G401 (cell line): ENCODE results near the gene FUCA2. TPM values are rescaled to one million over a fixed set of nuclear protein-coding genes. Genes with fewer than 3 reads are reported as not detected.
A peak's percentile ranks its signal among the peaks of the same experiment; 100 is the strongest.

Experiments
- DNase-seq: peaks from one replicate; pipeline ENCODE4 v3.0.0-alpha.2; 2015; ENCODE audit warnings: low spot score
- in situ Hi-C: cut with HindIII; loops from 2 replicates; pipeline ENCODE4 v1.10.0; 2016; ENCODE audit warnings: low sequenced_read_pairs, mixed read lengths
- total RNA-seq: library from RNA; depleted of rRNA; stranded (reverse); fragments of >200 nt; shearing (Covaris generic); gene quantifications from 2 replicates; pipeline ENCODE4 v1.2.3, GENCODE V29; 2014; rRNA removed

Gene FUCA2, protein sequence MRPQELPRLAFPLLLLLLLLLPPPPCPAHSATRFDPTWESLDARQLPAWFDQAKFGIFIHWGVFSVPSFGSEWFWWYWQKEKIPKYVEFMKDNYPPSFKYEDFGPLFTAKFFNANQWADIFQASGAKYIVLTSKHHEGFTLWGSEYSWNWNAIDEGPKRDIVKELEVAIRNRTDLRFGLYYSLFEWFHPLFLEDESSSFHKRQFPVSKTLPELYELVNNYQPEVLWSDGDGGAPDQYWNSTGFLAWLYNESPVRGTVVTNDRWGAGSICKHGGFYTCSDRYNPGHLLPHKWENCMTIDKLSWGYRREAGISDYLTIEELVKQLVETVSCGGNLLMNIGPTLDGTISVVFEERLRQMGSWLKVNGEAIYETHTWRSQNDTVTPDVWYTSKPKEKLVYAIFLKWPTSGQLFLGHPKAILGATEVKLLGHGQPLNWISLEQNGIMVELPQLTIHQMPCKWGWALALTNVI
- total RNA-seq, result 54.2 and 54.7 TPM in 2 replicates

DNA sequence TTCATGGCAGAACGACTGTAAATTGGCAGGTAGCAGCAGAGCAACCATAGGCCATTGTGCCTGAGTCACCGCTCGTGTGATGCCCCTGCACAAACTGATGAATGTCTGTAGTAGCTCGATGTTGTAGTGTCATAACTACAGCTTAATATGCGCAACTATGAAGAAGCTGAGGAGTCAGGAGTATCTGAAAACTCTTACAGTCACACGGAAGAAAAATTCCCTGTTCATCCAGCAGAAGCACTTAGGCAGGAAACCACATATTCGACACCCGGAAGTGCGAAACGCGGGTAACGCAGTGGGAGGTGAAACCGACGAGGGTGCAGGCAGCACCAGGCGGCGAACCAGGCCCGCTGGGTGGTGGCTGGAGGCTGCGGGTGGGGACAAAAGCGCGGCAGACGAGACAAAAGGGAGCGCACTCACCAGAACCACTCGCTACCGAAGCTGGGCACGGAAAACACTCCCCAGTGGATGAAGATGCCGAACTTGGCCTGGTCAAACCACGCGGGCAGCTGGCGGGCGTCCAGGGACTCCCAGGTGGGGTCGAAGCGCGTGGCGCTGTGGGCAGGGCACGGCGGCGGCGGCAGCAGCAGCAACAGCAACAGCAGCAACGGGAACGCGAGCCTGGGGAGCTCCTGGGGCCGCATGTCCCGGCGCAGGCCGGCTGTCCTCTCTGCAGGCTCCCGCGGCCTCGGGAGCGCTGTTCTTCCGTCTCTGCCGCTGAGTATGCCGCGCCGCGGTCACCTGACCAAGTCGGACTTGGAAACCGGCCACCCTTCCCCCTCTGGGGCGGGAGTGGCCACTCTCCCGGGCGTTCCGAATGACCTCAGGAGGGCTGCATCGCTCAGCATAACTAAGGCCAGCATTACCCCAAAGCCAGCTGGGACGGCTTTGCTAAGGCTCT is at the start of gene FUCA2:
Gene FUCA2 (minus strand): TSS at position 730 of the 901 bp plus-strand sequence. CDS start 86 bp downstream, at position 644.
- peak; percentile 84 for DNase-seq
- in situ Hi-C loops, result no loop called here

DNA sequence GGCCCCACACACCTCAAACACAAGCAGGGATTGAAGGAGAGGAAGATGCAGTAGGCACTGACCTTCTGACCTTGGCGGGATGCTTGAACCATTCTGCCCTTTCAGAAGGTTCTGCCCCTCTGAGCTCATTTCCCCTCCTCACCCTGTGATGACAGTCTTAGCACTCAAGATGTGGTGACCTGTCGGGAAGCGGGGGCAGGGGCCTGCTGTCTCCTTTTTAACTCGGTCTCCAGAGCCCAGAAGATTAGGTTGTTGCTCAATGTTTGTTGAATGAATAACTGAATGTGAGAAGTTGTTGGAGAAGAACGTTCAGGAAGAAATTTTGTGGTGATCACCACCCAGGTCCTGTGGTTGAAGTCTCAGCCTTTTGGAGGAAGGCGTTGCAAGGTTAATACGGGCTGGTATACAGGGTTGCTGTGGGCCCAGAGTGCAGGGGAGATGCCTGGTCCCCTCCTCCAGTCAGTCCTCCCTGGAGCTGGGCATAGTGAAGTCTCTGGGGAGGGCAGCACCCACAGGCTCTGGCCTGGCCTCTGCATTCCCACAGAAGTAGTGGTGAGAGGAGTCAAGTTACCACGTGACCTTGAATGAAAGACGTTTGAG is 49.7 kb upstream of the FUCA2 start:
- in situ Hi-C loops, result no loop called here
- DNase-seq, result no peak

DNA sequence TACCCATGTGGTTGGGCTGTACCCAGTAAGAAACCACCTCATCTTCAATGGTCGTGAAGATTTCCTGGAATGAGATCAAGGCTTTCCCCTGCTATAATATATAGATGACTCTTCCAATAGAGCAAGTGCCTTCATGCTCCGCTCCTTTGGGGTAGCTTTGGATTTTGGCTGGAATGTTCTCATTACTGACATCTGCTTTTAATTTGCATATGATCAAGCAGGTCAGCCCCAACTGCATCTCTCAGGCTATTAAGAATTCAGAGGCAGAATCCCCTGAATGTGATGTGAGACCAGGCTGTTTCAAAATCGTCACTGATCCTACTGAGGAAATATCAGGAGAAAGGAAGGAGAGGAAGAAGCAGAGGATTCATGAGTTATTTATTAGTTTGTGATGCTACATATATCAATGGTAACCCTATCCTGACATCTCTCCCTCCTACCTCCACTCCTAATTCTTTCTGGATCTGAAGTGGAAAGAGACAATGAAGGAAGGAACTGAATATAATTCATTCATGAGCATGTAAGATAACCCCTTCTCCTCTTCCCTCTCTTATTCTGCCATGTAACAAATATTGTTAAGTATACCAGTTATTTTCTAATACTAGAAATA is 47.6 kb upstream of the FUCA2 start:
- in situ Hi-C loops, result no loop called here

DNA sequence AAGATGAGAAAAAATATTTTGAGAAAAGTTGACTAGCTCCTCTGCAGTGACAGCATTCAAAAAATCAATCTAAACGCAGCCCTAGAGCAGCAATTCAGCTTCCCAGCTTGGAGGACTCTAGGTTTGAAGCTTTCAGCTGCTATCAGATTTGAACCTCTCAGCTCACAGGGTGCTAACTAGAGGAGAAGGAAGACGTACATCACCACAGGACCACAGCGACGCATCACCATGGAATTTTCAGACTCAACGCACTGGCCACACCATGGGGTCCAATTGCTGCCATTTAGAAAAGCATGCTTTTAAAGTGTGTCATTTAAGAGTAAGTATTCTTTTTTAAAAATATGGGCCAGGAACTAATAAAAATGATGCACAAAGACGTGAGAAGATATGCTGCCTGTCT is 45.0 kb upstream of the FUCA2 start:
- no peak for DNase-seq
- in situ Hi-C loops, result no loop called here

More for the DNA sequence above, 47.6 kb upstream of the FUCA2 start:
- DNase-seq, result no peak

DNA sequence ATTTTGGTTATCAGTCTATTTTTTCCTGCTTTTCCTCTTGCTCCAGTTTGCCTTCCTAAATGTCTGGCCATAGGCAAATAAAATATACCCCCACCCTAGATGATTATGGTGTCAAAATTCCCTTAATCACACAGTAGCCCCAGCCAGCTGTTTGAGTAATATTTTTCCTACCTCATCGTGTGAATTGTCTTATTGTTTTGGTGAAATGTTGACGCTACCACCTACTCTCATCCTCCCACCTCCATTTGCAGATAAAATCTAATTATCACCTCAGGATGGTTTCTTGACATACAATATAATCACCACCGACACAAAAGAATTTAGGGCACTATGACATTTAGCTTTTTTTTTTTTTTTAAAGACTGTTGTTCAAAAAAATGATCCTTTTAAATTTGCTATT is 44.1 kb upstream of the FUCA2 start:
- no peak for DNase-seq
- in situ Hi-C loops, result no loop called here

DNA sequence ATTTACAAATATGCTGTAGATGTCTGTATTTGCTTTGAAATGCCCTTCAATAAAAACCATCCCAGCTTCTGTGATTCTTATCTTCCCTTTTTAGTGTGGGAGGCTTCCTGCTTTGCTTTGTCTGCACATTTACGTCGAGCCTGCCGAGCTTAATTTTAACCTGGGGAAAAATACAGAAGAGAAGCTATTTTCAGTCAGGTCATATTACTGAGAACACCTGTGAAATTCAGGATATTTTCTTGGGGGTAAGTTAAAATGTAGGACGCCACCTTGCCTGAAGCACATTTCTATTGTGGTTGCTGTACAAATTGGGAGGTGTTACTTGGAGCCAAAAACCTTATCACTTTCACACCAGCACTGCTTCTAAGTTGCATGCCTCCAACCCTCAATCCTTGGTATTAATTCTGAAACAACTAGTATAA is 43.6 kb upstream of the FUCA2 start:
- DNase-seq, result peak; percentile 15
- in situ Hi-C loops, result no loop called here

DNA sequence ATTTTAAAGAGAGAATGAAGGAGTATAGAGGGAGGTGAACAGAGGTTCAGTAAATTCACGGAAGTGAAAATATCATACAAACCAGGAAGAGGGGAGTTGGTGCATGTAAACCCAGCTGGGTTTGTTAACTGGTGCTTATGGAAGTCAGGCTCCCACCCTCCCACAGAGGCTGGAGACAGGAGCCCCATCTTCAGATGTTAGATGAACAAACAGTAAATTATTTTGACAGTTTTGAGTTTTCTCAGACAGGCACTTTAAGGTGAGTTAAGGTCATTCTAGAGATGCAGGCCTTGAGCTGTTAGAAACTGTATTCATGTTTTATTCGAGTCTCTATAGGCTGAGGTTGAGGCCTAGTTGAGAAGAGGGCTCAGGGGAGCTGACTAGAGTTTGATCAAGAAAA is 41.8 kb upstream of the FUCA2 start:
- in situ Hi-C loops, result no loop called here
- no peak for DNase-seq

DNA sequence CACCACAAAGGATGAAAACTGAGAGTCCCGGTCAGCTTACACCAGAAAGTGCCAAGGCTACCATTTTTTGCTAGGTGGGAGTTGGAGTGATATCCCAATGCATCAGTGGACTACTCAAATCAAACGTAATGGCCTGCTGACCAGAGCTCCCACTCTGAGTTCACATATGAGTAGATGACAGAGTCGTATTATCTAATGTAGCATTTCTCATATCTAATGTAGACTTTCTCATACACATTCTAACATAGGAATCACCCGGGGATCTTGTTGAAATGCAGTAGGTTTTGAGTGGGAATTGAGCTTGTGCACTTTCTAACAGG is 38.4 kb upstream of the FUCA2 start:
- DNase-seq, result no peak
- in situ Hi-C loops, result no loop called here

DNA sequence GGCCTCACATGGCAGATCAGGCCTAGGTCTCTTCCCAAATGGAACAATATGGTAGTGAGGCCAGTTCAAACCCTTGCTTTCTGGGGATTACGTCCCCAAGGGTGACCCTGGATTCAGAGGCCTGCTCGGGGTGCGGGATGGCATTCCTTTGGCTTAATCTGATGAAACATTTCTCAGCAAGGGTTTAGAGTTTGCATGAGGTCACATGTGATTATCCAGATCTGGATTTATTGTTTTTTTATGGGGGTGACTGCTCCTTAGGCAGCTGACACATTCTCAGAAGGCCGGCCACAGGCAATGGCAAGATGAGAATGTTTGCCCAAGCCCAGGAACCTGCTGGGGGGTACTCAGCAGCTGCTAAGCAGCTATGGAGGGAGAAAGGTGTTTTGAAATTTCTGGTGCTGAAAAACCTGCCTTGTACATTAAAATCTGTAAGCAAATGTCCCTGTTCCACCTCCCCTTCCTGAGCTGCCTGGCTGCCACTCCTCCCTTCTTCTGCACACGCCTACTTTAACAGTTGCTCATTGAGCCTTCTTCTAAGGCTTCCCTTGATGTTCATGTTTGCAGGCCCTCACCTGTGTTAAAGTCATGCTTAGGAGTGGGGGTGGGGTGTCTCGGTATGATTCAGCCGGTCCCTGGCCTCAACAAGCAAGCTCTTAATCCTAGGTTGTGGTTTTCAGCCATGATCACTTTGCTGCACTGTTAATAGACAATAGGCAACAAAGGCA is 37.9 kb upstream of the FUCA2 start:
- in situ Hi-C loops, result no loop called here
- DNase-seq, result no peak

DNA sequence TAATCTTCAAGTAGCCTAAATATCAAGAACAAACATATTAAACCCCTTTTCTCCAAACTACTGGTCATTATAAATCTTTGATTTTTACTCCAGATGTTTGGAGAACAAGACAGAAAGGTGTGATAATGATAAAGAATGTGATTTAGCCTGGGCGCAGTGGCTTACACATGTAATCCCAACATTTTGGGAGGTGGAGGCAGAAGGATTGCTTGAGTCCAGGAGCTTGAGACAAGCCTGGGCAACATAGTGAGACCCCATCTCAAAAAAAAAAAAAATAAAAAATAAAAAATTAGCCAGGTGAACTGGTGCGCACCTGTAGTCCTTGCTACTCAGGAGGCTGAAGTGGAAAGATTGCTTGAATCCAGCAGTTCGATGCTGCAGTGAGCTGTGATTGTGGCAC is 35.1 kb upstream of the FUCA2 start:
- in situ Hi-C loops, result no loop called here
- DNase-seq, result no peak

DNA sequence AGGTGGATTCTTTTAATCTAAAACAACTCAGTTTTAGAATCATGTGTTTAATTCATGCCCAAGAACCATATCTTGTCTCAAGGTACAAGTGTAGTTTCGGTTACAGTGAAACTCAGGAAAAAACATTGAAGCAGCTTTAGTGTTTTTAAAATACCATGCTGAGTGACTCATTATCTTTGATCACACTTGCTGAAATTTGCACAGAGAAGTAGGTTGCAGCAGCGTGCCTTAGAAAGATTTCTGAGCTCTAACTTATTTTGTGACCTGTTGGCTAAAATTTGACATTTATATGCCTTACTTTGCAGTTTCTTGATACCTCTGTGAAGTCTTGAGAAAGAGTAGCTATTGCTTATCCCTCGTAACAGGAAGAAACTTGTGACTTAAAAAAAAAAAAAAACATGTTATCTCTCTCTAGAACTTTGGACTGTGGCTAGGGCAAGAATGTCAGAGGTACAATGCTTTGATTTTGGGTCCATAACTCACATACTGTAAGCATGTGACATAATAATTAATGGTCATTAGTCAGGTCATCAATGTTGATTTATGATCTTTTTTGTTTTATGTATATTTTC is 34.5 kb upstream of the FUCA2 start:
- DNase-seq, result no peak
- in situ Hi-C loops, result no loop called here

DNA sequence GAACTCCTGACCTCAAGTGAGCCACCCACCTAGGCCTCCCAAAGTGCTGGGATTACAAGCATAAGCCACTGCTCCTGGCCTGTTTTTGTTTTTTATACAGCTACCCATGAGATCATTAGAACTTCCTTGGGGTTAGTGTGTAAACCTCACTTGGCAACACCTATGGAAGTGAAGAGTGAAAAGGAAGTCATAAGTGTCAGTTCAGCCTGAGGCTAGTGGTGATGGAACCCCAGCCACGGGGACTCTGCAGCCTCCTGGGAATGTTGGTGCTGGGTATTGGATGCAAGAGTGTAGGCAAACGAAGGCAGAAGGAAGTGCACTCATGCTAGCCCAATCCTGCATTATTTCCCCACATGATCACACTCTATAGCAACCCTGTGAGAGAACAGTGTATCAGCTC is 33.6 kb upstream of the FUCA2 start:
- in situ Hi-C loops, result no loop called here
- no peak for DNase-seq

DNA sequence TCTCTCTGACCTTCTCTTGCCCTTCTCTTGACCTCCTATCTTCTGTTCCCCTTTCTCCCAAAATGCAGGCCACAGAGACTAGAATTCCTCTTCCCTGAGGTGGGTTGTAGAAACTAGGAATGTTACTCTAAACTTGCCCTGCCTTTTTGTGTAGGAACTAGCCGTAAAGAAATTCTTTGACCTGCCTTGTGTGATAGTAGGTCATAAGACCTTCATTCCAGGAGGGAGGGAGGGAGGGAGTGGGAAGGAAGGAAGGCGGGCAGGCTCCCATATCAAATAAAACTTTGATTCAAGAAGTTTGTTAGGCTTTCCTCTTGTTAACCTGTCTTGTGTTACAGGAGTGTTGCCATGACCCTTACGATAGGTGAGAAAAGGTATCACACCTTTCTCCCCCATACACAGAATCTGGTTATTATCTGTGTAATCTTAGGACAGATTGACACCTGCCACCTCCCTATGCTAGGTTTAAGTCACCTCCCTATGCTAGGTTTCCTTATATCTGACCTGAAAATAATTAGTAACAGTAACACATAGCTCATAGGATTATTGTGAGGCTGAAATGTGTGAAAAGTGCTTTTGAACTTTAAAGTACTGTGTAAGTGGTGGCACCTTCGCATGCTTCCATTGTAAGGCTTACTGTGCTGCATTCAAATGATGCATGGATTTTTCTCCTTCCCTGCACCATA is 32.6 kb upstream of the FUCA2 start:
- no peak for DNase-seq
- in situ Hi-C loops, result no loop called here

DNA sequence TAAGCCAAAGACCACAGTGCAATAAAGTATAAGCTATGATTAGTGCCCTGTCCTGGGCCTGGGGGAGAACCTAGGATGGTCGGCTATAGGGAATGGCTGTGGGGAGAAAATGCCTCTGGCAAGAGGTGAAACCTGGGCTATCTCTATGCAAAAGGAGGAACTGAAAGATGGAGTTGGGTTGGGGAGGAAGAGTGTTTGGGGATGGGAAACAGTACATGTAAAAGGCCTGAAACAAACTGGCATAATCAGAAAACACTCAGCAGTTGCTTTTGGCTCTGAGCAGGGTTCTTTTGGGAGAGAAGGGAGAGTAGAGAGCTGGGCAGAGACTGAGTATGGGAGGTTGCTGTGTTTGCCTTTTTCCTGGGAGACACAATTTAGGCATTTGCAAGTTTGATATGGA is 31.9 kb upstream of the FUCA2 start:
- in situ Hi-C loops, result no loop called here
- DNase-seq, result no peak

DNA sequence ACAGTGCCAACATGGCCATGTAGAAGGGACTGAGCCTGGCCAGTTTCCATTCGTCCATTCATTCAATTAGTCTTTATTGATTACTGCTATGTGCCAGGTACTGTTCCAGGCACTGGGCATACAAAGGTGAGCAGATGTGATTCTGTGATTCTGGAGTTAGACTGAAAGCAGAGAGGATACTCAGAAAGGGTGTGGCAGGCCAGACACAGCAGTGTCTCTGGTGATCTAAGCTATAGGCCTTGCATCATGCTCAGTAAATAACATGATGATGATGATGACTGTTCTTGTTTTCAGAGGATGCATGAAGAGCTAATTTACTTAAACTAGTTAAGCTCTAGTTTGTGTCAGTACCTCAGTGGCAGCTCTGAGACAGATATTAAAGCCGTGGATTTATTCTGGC is 31.4 kb upstream of the FUCA2 start:
- in situ Hi-C loops, result no loop called here
- no peak for DNase-seq

DNA sequence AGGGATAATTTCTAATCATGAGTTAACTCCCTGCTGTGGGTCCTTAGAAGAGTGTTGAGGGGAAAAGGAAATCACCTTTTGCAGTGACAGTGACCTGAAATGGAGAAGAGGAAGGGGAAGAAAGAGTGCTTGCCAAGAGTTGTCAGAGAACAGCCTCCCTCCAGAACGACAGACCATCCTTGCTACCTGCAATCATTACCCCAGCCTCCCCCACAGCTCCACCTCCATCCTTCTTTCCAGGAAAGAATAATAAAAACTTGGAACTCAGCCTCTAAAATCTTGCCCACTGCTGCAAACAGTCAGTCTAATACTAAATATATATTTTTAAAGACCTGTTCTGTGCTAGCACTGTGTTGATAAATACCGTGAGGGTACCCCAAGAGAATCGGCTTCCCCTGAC is 28.7 kb upstream of the FUCA2 start:
- in situ Hi-C loops, result no loop called here
- no peak for DNase-seq

DNA sequence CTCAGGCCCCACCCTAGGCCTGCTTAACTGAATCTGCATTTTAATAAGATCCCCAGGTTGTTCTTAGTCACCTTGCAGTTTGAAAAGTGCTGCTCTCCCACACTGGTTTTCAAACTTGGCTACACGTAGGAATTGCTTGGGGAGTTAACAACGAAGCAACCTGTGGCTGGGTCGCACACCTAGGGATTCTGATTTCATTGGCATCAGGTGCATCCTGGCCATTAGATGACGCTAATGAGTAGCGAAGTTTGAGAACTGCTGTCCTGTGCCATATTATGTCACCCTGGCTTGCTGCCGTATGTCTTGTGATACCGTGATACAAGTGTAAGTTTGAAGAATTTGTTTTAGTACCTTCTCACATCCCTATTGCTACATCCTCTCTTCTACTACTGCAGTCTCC is 28.2 kb upstream of the FUCA2 start:
- DNase-seq, result no peak

DNA sequence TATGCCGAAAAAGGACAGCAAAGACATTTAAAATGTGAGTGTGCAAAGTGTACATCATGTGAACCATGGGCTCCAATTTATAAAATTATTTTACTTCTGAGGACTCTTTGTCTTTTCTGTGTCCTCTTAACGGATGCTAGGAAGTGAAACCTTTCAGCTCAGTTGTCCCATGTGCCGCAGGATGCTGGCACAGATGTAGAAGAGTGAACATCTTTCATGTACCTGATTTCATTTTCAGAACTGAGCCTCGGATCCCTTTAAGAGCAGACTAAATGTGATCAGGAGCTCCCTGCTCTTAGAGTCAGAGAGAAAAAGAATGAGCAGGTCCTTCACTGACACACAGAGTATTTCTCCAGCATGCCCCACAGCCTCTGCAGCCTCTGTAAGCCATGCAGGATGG is 27.6 kb upstream of the FUCA2 start:
- DNase-seq, result no peak
- in situ Hi-C loops, result no loop called here

More for the DNA sequence above, 28.2 kb upstream of the FUCA2 start:
- in situ Hi-C loops, result no loop called here
